GM12875 (cell line): ENCODE measurements around the gene ZNF235.
"Not testable (repeated sequence)": the region's sequence is repeated elsewhere in the genome, so short reads cannot be mapped to it uniquely, and the experiment has no call there.

Experiments
- H3K4me3 ChIP-seq: one replicate; pipeline ENCODE4 v1.5.1; 2011; ENCODE audit warnings: low read depth, low read length, control low read depth
- CTCF ChIP-seq: IDR thresholded peaks from 2 replicates; pipeline ENCODE4 v1.5.1; 2011; ENCODE audit warnings: low read depth, mild to moderate bottlenecking, control low read depth, inconsistent platforms, low read length, moderate library complexity, borderline replicate concordance; ENCODE audit not compliant: insufficient read depth

Gene ZNF235

GRCh38 chr19:44258136-44258535, 46.7 kb downstream of the ZNF235 start:
- H3K4me3 ChIP-seq, result no peak overlapping the region
- TF ChIP-seq CTCF, result no peak

DNA sequence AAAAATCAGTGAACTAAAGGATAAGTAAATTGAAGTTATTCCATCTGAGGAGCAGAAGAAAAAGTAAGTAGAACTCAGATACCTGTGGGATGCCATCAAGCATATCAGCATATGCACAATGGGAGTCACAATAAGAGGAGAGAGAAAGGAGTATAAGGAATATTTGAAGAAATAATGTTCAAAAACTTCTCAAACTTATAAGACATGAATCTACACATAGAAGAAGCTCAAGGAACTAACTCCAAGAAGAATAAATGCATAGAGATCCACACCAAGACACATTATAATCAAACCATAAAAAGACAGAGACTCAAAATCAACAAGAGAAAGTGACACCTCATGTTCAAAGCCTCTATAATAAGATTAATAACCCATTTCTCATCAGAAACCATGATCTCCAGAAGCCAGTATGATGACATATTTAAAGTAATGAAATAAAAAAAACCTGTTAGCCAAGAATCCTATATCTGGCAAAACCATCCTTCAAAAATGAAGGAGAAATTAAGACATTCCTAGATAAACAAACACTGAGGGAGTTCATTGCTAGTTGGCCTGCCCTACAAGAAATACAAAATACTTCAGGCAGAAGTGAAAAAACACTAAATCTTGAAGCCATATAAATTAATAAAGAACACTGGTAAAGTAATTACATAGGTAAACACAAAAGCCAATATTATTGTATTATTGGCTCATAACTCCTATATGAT, 49.0 kb downstream of the ZNF235 start:
- no peak overlapping the region for H3K4me3 ChIP-seq
- TF ChIP-seq CTCF, result no peak

GRCh38 chr19:44254496-44254895, 50.3 kb downstream of the ZNF235 start:
- no peak overlapping the region for H3K4me3 ChIP-seq
- no peak for TF ChIP-seq CTCF

DNA sequence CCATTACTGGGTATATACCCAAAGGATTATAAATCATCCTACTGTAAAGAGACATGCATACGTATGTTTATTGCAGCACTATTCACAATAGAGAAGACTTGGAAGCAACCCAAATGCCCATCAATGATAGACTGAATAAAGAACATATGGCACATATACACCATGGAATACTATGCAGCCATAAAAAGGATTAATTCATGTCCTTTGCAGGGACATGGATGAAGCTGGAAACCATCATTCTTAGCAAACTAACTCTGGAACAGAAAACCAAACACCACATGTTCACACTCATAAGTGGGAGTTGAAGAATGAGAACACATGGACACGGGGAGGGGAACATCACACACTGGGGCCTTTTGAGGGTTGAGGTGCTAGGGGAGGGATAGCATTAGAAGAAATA, 51.4 kb downstream of the ZNF235 start:
- H3K4me3 ChIP-seq, result not testable (repeated sequence)

DNA sequence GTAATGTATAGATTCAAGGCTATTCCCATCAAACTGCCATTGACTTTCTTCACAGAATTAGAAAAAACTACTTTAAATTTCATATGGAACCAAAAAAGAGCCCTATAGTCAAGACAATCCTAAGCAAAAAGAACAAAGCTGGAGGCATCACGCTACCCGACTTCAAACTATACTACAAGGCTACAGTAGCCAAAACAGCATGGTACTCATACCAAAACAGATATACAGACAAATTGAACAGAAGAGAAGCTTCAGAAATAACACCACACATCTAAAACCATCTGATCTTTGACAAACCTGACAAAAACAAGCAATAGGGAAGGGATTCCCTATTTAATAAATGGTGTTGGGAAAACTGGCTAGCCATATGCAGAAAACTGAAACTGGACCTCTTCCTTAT, 52.5 kb downstream of the ZNF235 start:
- H3K4me3 ChIP-seq, result not testable (repeated sequence)

GRCh38 chr19:44236384-44236783, 68.4 kb downstream of the ZNF235 start:
- TF ChIP-seq CTCF, result no peak
- H3K4me3 ChIP-seq, result no peak overlapping the region
